HG02885 (cell line): ENCODE results near the gene ISOC1.

Experiments
- ATAC-seq: cut with Tn5 transposase; IDR thresholded peaks from one replicate; pipeline ENCODE4 v1.9.1; 2021; ENCODE audit warnings: mild to moderate bottlenecking; ENCODE audit not compliant: unreplicated experiment, poor library complexity

Gene ISOC1

DNA sequence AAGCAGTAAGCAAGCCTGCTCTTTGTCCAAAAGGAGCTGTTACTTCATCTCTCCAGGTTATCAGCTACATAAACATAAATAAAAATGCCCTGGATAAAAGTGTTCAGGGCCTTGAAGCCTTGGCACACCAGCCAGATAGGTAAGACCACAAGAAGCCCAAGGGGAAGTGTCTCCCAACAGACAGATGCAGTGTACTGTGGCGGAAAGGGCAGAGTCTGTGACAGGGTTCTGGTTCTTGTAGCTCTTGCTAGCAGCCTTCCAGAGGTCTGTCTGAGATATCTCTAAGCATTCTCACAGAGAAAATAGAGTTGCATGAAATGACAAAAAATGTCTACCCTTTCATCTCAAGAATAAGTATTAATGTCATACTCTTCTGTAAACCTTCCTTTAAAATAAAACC, 30.1 kb downstream of the ISOC1 start:
- no peak for ATAC-seq

DNA sequence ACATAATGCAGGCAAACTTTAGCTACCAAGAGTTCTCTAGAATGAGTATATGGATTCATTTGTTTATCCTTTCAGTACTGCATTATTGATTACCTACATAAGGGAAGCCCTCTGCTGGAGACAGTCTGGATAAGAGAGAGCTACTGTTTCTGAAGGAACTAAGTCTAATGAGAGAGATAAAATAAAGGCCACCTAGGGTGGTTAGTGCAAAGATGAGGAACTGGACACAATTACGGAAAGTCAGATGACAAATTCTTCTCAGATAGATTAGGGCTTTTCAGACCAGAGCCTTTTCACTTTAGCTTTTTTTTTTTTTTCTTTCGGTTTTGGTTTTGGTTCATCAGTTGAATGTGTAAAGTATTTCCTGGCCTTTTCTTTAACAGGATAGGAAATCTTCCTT, 31.3 kb downstream of the ISOC1 start:
- peak; percentile 73 for ATAC-seq

DNA sequence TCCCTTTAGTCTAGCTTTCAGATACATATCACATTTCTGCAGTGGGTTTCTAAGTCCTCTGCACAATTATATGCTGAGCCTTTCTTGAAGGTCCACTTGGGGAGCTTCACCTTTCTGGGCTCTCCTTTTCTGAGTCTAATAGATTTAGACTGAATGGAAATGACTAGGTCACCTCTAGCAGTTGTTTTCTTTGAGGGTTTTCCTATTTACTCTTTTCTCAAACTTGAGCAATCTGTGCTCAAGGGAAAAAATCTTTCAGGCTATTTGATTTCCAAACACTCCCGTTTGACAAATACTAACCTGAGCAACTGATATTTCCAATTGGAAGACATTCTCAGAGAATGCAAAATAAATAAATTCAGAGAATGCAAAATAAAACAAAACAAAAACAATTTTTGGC, 39.0 kb downstream of the ISOC1 start:
- no peak for ATAC-seq

DNA sequence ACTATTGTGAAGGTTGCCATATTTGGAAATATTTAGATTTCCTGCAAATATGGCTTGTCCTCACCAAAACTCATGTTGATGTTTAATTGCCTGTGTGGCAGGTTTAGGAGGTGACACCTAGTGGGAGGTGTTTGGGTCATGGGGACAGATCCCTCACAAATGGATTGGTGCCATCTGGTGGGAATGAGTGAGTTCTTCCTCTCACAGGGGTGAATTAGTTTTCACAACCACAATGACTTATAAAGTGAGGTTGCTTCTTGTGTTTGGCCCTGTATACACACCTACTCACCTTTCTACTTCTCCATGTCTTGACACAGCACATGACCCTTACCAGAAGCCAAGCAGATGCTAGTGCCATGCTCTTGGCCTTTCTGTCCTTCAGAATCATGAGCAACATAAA, 41.1 kb downstream of the ISOC1 start:
- peak; percentile 88 for ATAC-seq

DNA sequence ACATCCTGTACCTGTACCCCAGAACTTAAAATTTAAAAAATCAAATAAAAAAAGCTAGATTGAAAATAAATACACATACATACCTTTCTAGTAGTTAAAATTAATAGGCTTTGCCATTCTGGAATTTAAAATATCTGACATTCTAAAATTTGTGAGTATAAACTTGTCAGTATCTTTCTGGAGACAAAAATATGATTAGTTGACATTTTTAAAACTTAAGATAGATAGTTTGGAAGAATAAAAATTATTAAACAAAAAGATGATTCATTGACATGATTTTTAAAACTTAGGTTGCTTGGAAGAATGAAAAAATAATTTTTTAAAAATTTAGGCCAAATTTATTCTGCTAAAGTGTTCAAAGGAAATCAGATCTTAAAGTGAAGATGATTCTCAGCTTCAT, 43.1 kb downstream of the ISOC1 start:
- ATAC-seq: no peak

DNA sequence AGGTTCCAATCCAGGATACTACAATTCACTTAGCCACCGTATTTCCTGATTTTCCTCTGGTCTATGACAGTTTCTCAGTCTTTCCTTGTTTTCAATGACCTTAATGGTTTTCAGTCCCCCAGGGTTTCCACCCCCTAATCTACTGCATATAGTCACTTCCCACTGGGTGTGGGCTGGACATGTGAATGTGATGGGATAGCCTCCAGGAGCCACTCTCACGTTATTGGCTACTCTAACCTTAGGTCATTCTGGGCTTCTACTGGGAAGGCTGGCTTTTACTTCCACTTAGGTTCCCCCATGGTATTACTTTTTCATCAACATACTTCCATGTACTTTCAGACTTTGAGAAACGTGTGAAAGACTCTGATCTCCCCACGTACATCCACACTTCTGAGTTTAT, 46.5 kb downstream of the ISOC1 start:
- no peak for ATAC-seq

DNA sequence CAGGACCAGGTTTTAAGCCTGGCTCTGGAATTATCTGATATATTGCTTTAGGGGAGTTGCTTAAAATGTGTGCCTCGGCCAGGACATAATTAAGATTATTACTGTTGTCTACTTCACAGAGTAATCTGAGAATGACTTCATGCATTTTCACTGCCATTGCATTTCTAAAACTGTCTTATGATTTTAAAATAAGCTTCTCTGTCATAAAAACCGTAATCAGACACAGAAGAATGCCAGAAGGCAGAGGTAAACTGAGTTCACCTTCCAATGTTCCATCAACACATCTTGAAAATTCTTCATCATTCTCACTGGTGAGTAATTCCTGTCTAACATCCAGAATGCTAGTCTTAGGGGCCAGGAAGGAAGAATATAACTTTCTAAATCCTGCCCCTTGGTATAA, 47.1 kb downstream of the ISOC1 start:
- ATAC-seq: no peak

DNA sequence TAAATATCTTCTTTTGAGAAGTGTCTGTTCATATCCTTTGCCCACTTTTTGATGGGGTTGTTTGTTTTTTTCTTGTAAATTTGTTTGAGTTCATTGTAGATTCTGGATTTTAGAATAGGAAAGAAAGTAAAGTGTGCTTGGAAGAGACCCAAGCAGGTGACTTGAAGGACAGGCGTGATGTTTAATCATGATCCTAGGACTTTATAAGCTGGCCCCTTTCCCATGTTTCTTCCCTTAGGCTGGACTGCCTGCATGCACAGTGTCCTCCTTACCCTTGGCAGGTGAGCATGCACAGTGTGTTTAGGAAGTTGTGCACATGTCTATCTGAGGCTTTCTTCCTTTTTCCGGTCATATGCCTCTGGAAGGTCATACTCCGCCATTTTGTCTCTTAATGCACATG, 61.3 kb downstream of the ISOC1 start:
- ATAC-seq: no peak

DNA sequence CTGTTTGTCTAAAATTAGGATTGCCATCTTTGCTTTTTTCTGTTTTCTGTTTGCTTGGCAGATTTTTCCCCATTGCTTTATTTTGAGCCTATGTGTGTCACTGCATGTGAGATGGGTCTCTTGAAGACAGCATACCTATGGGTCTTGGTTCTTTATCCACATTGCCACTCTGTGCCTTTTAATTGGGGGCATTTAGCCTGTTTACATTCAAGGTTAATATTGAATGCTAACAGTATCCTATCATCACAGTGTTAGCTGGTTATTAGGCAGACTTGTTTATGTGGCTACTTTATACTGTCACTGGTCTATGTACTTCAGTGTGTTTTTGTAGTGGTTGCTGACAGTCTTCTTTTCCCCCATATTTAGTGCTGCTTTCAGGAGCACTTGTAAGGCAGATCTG, 67.3 kb downstream of the ISOC1 start:
- ATAC-seq: no peak
